OCI-LY7 (cell line): ENCODE results near the gene DDX10. TPM values are rescaled to one million over a fixed set of nuclear protein-coding genes. Genes with fewer than 3 reads are reported as not detected.
"Not testable (repeated sequence)": the region's sequence is repeated elsewhere in the genome, so short reads cannot be mapped to it uniquely, and the experiment has no call there.

Experiments used
- BruUV-seq: library from RNA; stranded (reverse); fragments of 400-500 nt; replicated peaks from 2 replicates; lab custom pipeline; 2021; lab: Mats Ljungman, UMichigan
- CTCF ChIA-PET: fragments of 300-600 bp; sonication (Branson Sonifier 250); formaldehyde crosslinking; loops from one replicate; lab custom pipeline; 2022; ENCODE audit warnings: antibody characterized with exemption; ENCODE audit not compliant: unreplicated experiment; lab: Charles Lee
- POLR2A ChIA-PET: fragments of 300-600 bp; sonication (Branson Sonifier 250); formaldehyde crosslinking; loops from one replicate; lab custom pipeline; 2022; ENCODE audit warnings: antibody characterized with exemption; lab: Charles Lee
- DNase-seq: peaks from one replicate; pipeline ENCODE4 v3.0.0-alpha.2; 2015; ENCODE audit warnings: low spot score
- H2AFZ ChIP-seq: fragments of 200-600 bp; sonication (generic), shearing (Covaris generic); 2 replicates; pipeline ENCODE4 v1.6.1; 2014; ENCODE audit warnings: mild to moderate bottlenecking, antibody characterized with exemption, low read length, moderate library complexity
- H3K27ac ChIP-seq: fragments of 200-600 bp; sonication (generic); 2 replicates; pipeline ENCODE4 v1.5.1; 2014; ENCODE audit warnings: mixed run types, low read depth, mild to moderate bottlenecking, moderate library complexity, low read length, inconsistent platforms; ENCODE audit not compliant: poor library complexity, severe bottlenecking
- H3K36me3 ChIP-seq: fragments of 200-600 bp; sonication (generic); 2 replicates; pipeline ENCODE4 v1.6.1; 2014; ENCODE audit warnings: mild to moderate bottlenecking, antibody characterized with exemption, low read length, moderate library complexity, mixed read lengths; ENCODE audit not compliant: insufficient read depth
- H3K4me1 ChIP-seq: fragments of 200-600 bp; sonication (generic); 2 replicates; pipeline ENCODE4 v1.5.1; 2014; ENCODE audit warnings: mild to moderate bottlenecking, low read length; ENCODE audit not compliant: insufficient read depth, poor library complexity, severe bottlenecking
- H3K4me2 ChIP-seq: fragments of 200-600 bp; sonication (generic); 2 replicates; pipeline ENCODE4 v1.6.1; 2014; ENCODE audit warnings: mild to moderate bottlenecking, low read length
- H3K4me3 ChIP-seq: fragments of 200-600 bp; sonication (generic); 2 replicates; pipeline ENCODE4 v1.5.1; 2014; ENCODE audit warnings: mild to moderate bottlenecking, low read depth, low read length; ENCODE audit not compliant: poor library complexity, severe bottlenecking
- H3K79me2 ChIP-seq: fragments of 200-600 bp; sonication (generic); 2 replicates; pipeline ENCODE4 v1.6.1; 2016; ENCODE audit warnings: low read depth, mild to moderate bottlenecking, low read length, moderate library complexity, mixed read lengths; ENCODE audit not compliant: insufficient read depth
- H3K9me2 ChIP-seq: fragments of 200-600 bp; sonication (generic); 2 replicates; pipeline ENCODE4 v1.6.1; 2016; ENCODE audit warnings: mild to moderate bottlenecking, low read length, mixed read lengths; ENCODE audit not compliant: insufficient read depth
- H3K9me3 ChIP-seq: fragments of 200-600 bp; sonication (generic); 2 replicates; pipeline ENCODE4 v1.6.1; 2014; ENCODE audit warnings: mild to moderate bottlenecking, mixed run types, low read length, mixed read lengths
- H4K20me1 ChIP-seq: fragments of 200-600 bp; sonication (generic); 2 replicates; pipeline ENCODE4 v1.6.1; 2014; ENCODE audit warnings: mild to moderate bottlenecking, antibody characterized with exemption, low read length, moderate library complexity, mixed read lengths; ENCODE audit not compliant: insufficient read depth
- CTCF ChIP-seq: fragments of 200-600 bp; sonication (generic); conservative IDR thresholded peaks from 2 replicates; pipeline ENCODE4 v1.5.1; 2014; ENCODE audit warnings: mild to moderate bottlenecking, antibody characterized with exemption, low read length, moderate library complexity, mixed read lengths
- EZH2phosphoT487 ChIP-seq: fragments of 200-600 bp; sonication (generic); IDR thresholded peaks from 2 replicates; pipeline ENCODE4 v1.6.1; 2018; ENCODE audit warnings: low read depth, borderline replicate concordance, mild to moderate bottlenecking, mixed run types, antibody characterized with exemption, low read length, moderate library complexity, mixed read lengths
- intact Hi-C: fragments of 100-400 bp; cut with micrococcal nuclease; formaldehyde crosslinking; loops from one replicate; pipeline ENCODE4 v1.10.0; 2022; ENCODE audit not compliant: unreplicated experiment
- total RNA-seq, 2 experiments: library from RNA; depleted of rRNA in 1 of 2; stranded (reverse); fragments of >200 nt in 1 of 2; shearing (Covaris generic) in 1 of 2; gene quantifications; 2 replicates each; pipeline ENCODE4 v1.2.3, GENCODE V29; 2014 to 2022

DDX10 gene
- total RNA-seq, 2 experiments from 2014 or later, result 46.5 to 48.7 TPM

GRCh38 chr11:108819957-108820356, 155.1 kb downstream of the DDX10 start:
- H3K79me2 ChIP-seq, result 0 out of 2 replicates have a peak, but pooled peaks cover 3% of the 10 kb centered on the region
- no peak overlapping the region for H3K4me2 ChIP-seq
- no peaks in the 10 kb centered on the region for H4K20me1 ChIP-seq
- intact Hi-C loops, result no loop called here
- no peak overlapping the region for H3K4me3 ChIP-seq
- no peak overlapping the region for H3K27ac ChIP-seq
- no peak overlapping the region for H2AFZ ChIP-seq
- no peaks in the 10 kb centered on the region for H3K4me1 ChIP-seq
- no peaks in the 10 kb centered on the region for H3K36me3 ChIP-seq
- no TSS peak for BruUV-seq
- CTCF ChIA-PET, result no interaction called here
- H3K9me3 ChIP-seq, result no peaks in the 10 kb centered on the region
- no peaks in the 10 kb centered on the region for H3K9me2 ChIP-seq
- POLR2A ChIA-PET, result no interaction called here
- no peak for TF ChIP-seq CTCF
- TF ChIP-seq EZH2phosphoT487, result no peak
- DNase-seq, result no peak

- H4K20me1 ChIP-seq, intact Hi-C loops, DNase-seq, H3K79me2 ChIP-seq, BruUV-seq, CTCF ChIA-PET, H3K4me2 ChIP-seq, H3K4me3 ChIP-seq, H3K9me3 ChIP-seq, H3K27ac ChIP-seq, H3K36me3 ChIP-seq, H2AFZ ChIP-seq, H3K4me1 ChIP-seq, H3K9me2 ChIP-seq: not testable (repeated sequence)
- POLR2A ChIA-PET, result interaction anchor here (0.9 kb wide), 1 partner anchor 14 kb away, joined by 3 read pairs; no protein-coding TSS in a partner anchor
These were observed 159.1 kb downstream of the DDX10 start for GRCh38 chr11:108823960-108824359.

- H3K9me3 ChIP-seq, result no peaks in the 10 kb centered on the region
- no peaks in the 10 kb centered on the region for H3K9me2 ChIP-seq
- no peak overlapping the region for H3K4me2 ChIP-seq
- no peaks in the 10 kb centered on the region for H3K36me3 ChIP-seq
- intact Hi-C loops, result no loop called here
- no peak overlapping the region for H3K4me3 ChIP-seq
- no peaks in the 10 kb centered on the region for H3K4me1 ChIP-seq
- BruUV-seq, result no TSS peak
- no peaks in the 10 kb centered on the region for H4K20me1 ChIP-seq
- no peak for DNase-seq
- no peak overlapping the region for H3K27ac ChIP-seq
- POLR2A ChIA-PET, result interaction anchor here (0.9 kb wide), 1 partner anchor 15 kb away, joined by 3 read pairs; no protein-coding TSS in a partner anchor
- no peak overlapping the region for H2AFZ ChIP-seq
- TF ChIP-seq CTCF (no peak), EZH2phosphoT487 (no peak)
- CTCF ChIA-PET, result no interaction called here
- H3K79me2 ChIP-seq, result no peaks in the 10 kb centered on the region
These were observed 159.7 kb downstream of the DDX10 start for GRCh38 chr11:108824545-108824944.
